NCI-H2107 treated with DMSO at 0.1 percent for 48 hours (cell line): Measurements from ENCODE around the gene STIMATE.

ENCODE experiments used
- DNase-seq: peaks from one replicate; lab custom pipeline; 2025; ENCODE audit not compliant: unreplicated experiment; lab: John Stamatoyannopoulos, UW

STIMATE gene

GRCh38 chr3:52894756-52895155, 2.6 kb downstream of the STIMATE start:
- DNase-seq = no peak

- DNase-seq = no peak
These were observed 3.6 kb downstream of the STIMATE start for GRCh38 chr3:52893723-52894122.

- no peak for DNase-seq
These were observed 4.6 kb downstream of the STIMATE start for GRCh38 chr3:52892625-52893311.

- no peak for DNase-seq
These were observed 5.1 kb downstream of the STIMATE start for GRCh38 chr3:52892290-52892624.

GRCh38 chr3:52891615-52892081, 5.7 kb downstream of the STIMATE start:
- no peak for DNase-seq

GRCh38 chr3:52891164-52891563, 6.2 kb downstream of the STIMATE start:
- DNase-seq = no peak

- DNase-seq = no peak
These were observed 6.6 kb downstream of the STIMATE start for GRCh38 chr3:52890735-52891134.

GRCh38 chr3:52889901-52890300, 7.4 kb downstream of the STIMATE start:
- DNase-seq = no peak

GRCh38 chr3:52887166-52887565, 10.2 kb downstream of the STIMATE start:
- no peak for DNase-seq

- no peak for DNase-seq
These were observed 11.2 kb downstream of the STIMATE start for GRCh38 chr3:52886049-52886730.

- DNase-seq = no peak
These were observed 15.0 kb downstream of the STIMATE start for GRCh38 chr3:52882377-52882776.

- DNase-seq = no peak
These were observed 15.5 kb downstream of the STIMATE start for GRCh38 chr3:52881871-52882270.

GRCh38 chr3:52880474-52880873, 16.9 kb downstream of the STIMATE start:
- DNase-seq = no peak

GRCh38 chr3:52880047-52880446, 17.3 kb downstream of the STIMATE start:
- no peak for DNase-seq

- no peak for DNase-seq
These were observed 17.8 kb downstream of the STIMATE start for GRCh38 chr3:52879581-52879980.

- DNase-seq = no peak
These were observed 18.3 kb downstream of the STIMATE start for GRCh38 chr3:52879090-52879489.

- DNase-seq = no peak
These were observed 20.3 kb downstream of the STIMATE start for GRCh38 chr3:52877085-52877484.

- no peak for DNase-seq
These were observed 22.3 kb downstream of the STIMATE start for GRCh38 chr3:52874864-52875587.

GRCh38 chr3:52874160-52874701, 23.1 kb downstream of the STIMATE start:
- no peak for DNase-seq

- no peak for DNase-seq
These were observed 23.8 kb downstream of the STIMATE start for GRCh38 chr3:52873433-52874159.

GRCh38 chr3:52872245-52872644, 25.1 kb downstream of the STIMATE start:
- DNase-seq = no peak
